Measurements from ENCODE around the gene SYT17.

SYT17 gene

DNA sequence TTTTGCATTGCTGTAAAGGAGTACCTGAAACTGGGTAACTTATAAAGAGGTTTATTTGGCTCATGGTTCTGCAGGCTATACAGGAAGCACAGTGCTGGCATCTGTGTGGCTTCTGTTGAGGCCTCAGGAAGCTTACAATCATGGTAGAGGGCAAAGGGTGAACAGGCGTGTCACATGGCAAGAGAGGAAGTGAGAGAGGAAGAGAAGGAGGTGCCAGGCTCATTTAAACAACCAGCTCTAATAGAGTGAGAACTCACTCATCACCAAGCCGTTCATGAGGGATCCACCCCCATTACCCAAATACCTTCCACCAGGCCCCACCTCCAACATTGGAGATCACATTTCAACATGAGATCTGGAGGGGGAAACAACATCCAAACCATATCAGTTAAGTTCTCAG, 101.1 kb downstream of the SYT17 start:
- TF ChIP-seq, protein P1, sequence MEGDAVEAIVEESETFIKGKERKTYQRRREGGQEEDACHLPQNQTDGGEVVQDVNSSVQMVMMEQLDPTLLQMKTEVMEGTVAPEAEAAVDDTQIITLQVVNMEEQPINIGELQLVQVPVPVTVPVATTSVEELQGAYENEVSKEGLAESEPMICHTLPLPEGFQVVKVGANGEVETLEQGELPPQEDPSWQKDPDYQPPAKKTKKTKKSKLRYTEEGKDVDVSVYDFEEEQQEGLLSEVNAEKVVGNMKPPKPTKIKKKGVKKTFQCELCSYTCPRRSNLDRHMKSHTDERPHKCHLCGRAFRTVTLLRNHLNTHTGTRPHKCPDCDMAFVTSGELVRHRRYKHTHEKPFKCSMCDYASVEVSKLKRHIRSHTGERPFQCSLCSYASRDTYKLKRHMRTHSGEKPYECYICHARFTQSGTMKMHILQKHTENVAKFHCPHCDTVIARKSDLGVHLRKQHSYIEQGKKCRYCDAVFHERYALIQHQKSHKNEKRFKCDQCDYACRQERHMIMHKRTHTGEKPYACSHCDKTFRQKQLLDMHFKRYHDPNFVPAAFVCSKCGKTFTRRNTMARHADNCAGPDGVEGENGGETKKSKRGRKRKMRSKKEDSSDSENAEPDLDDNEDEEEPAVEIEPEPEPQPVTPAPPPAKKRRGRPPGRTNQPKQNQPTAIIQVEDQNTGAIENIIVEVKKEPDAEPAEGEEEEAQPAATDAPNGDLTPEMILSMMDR (IDR thresholded peaks at IDR 0.05; ENCODE audit: low read depth, low read length): no peak
- H3K4me3 ChIP-seq (ENCODE audit: low read depth, low read length): no peak overlapping the region
- in situ Hi-C loops (cut with HindIII; ENCODE audit: low sequenced_read_pairs): no loop called here
- no peak for DNase-seq (ENCODE audit: low read depth, low spot score)

DNA sequence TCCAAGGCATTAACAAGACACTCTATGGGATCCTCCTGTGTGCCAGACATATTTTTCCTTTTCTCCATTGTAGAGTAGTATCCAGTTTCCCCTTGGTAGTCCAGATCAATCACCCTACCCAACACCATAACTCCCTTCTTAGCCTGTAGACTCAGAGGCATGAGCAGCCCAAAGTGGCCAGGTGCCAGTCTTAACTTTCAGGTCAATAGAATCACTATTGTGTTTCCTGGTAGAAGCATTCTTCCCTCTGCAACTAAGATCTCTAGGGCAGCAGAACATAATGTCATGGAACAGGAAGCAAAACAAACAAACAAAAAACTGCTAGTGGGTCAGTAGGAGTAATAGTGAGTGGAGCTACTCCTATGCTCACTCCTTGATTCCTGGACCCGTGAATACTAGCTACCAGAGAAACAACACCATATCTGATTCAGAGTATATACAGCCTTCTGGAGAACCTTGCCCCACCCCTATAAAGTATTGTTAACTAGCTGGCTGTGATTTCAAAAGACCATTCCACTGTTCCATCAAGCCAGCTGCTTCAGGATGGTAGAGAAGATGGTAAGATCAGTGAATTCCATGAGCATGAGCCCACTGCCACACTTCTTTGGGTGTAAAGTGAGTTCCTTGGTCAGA, 106.2 kb downstream of the SYT17 start:
- TF ChIP-seq, protein P1 (IDR thresholded peaks at IDR 0.05; ENCODE audit: low read depth, low read length): no peak
- DNase-seq (ENCODE audit: low read depth, low spot score): no peak
- in situ Hi-C loops (cut with HindIII; ENCODE audit: low sequenced_read_pairs): no loop called here
- no peak overlapping the region for H3K4me3 ChIP-seq (ENCODE audit: low read depth, low read length)

DNA sequence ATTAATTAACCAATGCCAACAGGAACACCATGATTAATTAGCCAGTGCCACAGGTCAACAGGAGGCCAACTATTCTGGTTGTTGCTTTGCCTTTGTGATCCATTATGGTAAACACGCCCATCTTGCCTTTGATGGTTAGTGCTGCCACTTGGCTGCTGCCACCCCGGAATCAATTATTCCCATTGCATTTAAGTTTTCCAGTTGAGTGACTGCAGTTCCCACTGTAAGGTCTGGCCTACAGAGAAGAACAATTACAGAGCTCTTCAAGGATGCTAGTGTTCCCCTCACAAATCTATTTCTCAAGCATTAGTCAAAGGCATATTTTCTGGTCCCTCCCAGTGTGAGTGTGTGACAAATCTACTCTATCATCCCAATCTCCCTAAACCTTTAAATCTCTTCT, 110.4 kb downstream of the SYT17 start:
- TF ChIP-seq, protein P1 (IDR thresholded peaks at IDR 0.05; ENCODE audit: low read depth, low read length): no peak
- no peak for DNase-seq (ENCODE audit: low read depth, low spot score)
- in situ Hi-C loops (cut with HindIII; ENCODE audit: low sequenced_read_pairs): no loop called here

GRCh38 chr16:19281246-19281645, 113.2 kb downstream of the SYT17 start:
- no peak overlapping the region for H3K4me3 ChIP-seq (ENCODE audit: low read depth, low read length)
- DNase-seq (ENCODE audit: low read depth, low spot score): no peak
- TF ChIP-seq, protein P1 (IDR thresholded peaks at IDR 0.05; ENCODE audit: low read depth, low read length): no peak
- in situ Hi-C loops (cut with HindIII; ENCODE audit: low sequenced_read_pairs): no loop called here

More for the DNA sequence above, 110.4 kb downstream of the SYT17 start:
- no peak overlapping the region for H3K4me3 ChIP-seq (ENCODE audit: low read depth, low read length)

DNA sequence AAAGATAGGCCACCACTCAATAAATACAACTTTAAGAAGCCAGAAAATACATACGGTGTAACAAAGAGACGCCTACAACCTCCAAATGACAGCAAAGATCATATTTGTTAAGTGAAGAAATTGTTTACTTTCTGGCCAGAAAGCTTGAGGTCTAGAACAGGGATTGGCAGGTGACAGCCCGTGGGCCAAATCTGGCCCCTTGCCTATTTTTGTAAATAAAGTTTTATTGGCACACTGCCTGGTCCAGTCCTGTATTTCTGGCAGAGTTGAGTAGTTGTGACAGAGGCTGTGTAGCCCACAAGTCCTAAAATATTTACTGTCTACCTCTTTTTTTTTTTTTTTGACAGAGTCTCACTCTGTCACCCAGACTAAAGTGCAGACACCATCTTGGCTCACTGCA, 114.1 kb downstream of the SYT17 start:
- no peak for DNase-seq (ENCODE audit: low read depth, low spot score)
- TF ChIP-seq, protein P1 (IDR thresholded peaks at IDR 0.05; ENCODE audit: low read depth, low read length): no peak
- in situ Hi-C loops (cut with HindIII; ENCODE audit: low sequenced_read_pairs): no loop called here
- H3K4me3 ChIP-seq (ENCODE audit: low read depth, low read length): no peak overlapping the region

- in situ Hi-C loops (cut with HindIII; ENCODE audit: low sequenced_read_pairs): no loop called here
- no peak overlapping the region for H3K4me3 ChIP-seq (ENCODE audit: low read depth, low read length)
- TF ChIP-seq, protein P1 (IDR thresholded peaks at IDR 0.05; ENCODE audit: low read depth, low read length): no peak
- no peak for DNase-seq (ENCODE audit: low read depth, low spot score)
These were observed 115.6 kb downstream of the SYT17 start for GRCh38 chr16:19283637-19284036.

All from astrocyte of the spinal cord (primary cell).